Measurements from ENCODE around the gene UCN2. TPM values are rescaled to one million over a fixed set of nuclear protein-coding genes. Genes with fewer than 3 reads are reported as not detected.
"Not testable (repeated sequence)": the region's sequence is repeated elsewhere in the genome, so short reads cannot be mapped to it uniquely, and the experiment has no call there.

The UCN2 gene
- total RNA-seq, 4 donors from 2014 or later = 1.7 TPM; not detected in 3

DNA sequence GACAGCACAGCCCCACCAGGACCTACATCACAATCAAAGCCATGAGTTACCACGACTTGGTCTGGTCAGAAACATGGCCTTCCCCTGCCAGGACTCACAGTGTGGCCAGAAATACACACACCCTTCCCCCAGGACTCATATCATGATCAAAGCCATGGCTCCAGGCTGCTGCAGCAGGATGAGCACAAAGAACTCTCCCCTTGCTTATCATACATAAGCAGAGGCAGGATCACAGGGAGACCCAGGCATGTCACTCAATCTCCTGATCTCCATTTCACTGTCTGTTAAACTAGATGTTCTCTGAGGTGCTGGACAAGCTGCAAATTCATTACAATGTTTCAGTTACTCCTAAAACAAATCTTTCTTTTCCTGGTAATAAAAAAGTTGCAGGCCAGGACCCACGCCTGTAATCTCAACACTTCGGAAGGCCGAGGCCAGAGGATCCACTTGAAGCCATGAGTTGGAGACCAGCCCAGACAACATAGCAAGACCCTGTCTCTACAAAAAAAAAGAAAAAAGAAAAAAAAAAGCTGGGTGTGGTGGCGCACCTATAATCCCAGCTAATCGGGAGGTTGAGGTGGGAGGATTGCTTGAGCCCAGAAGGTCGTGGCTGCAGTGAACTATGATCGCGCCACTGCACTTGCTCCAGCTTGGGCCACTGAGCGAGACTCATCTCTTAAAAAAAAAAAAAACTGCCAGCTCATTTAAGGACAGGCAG, 8.2 kb downstream of the UCN2 start:
- H3K4me1 ChIP-seq = peaks cover 5 to 46% (median 9%) of the 10 kb centered on the region in 4 donors
- H3K4me3 ChIP-seq = peak overlapping the region in 2 of 4 donors; percentile 64 to 69
- no peaks in the 10 kb centered on the region for H3K9me3 ChIP-seq
- TF ChIP-seq, protein P1, sequence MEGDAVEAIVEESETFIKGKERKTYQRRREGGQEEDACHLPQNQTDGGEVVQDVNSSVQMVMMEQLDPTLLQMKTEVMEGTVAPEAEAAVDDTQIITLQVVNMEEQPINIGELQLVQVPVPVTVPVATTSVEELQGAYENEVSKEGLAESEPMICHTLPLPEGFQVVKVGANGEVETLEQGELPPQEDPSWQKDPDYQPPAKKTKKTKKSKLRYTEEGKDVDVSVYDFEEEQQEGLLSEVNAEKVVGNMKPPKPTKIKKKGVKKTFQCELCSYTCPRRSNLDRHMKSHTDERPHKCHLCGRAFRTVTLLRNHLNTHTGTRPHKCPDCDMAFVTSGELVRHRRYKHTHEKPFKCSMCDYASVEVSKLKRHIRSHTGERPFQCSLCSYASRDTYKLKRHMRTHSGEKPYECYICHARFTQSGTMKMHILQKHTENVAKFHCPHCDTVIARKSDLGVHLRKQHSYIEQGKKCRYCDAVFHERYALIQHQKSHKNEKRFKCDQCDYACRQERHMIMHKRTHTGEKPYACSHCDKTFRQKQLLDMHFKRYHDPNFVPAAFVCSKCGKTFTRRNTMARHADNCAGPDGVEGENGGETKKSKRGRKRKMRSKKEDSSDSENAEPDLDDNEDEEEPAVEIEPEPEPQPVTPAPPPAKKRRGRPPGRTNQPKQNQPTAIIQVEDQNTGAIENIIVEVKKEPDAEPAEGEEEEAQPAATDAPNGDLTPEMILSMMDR (IDR thresholded peaks at IDR 0.05) = no peak
- TF ChIP-seq POLR2A (IDR thresholded peaks at IDR 0.05) = no peak
- peak overlapping the region in 3 of 4 donors; percentile 53 to 86 (median 71) for H3K27ac ChIP-seq
- no peaks in the 10 kb centered on the region for H3K27me3 ChIP-seq
- peak in 1 of 3 donors; percentile 63 for DNase-seq
- no peaks in the 10 kb centered on the region for H3K36me3 ChIP-seq

DNA sequence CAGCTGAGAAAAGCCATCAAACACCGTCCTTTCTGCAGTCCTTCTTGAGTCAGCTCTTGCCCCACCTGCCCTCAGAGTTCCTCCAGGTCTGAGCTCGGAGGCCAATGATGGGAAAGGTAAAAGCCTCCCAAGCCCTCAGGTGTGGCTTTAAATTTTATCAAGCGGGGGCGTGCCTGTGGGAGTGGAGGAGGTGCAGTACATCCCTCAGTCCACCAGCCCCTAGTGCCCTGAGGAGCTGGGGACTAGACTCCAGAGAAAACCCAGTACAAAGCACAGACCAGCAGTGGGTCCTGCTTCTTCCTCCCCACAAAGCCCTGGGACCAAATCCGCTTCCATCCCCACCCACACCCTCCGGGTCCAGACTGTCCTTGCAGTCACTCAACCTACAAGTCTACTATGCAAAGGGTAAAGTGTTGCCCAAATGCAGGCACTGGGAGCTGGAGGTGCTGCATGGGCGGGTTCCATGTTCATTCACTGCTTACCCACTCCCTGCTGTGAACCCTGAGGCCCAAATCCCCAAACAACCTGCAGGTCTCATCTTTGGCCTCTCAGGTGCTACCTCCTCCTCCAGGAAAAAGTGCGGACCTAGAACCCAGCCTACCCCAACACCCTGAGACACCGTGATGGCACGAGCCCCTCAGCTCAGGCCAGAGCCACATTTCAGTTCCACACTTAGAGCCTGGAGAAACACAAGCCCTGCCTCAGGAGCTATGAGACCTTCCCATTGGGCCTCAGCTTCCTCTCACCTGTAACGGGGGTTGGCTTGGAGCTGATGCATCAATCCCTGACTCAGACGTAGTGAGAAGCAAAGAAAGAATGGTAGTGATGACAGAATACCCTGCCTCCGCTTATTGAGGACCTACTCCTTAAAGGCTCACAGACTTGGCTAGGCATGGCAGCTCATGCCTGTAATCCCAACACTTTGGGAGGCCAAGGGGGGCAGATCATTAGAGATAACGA, 9.4 kb downstream of the UCN2 start:
- no peaks in the 10 kb centered on the region for H3K27me3 ChIP-seq
- no peak for DNase-seq
- H3K9me3 ChIP-seq = no peaks in the 10 kb centered on the region
- H3K27ac ChIP-seq = peak overlapping the region in 1 of 4 donors; percentile 78
- H3K4me3 ChIP-seq = peak overlapping the region in 2 of 4 donors; percentile 30 to 64
- H3K4me1 ChIP-seq = peaks cover 5 to 40% (median 9%) of the 10 kb centered on the region in 4 donors
- TF ChIP-seq, protein P1 (IDR thresholded peaks at IDR 0.05) = no peak
- no peak for TF ChIP-seq POLR2A (IDR thresholded peaks at IDR 0.05)
- no peaks in the 10 kb centered on the region for H3K36me3 ChIP-seq

DNA sequence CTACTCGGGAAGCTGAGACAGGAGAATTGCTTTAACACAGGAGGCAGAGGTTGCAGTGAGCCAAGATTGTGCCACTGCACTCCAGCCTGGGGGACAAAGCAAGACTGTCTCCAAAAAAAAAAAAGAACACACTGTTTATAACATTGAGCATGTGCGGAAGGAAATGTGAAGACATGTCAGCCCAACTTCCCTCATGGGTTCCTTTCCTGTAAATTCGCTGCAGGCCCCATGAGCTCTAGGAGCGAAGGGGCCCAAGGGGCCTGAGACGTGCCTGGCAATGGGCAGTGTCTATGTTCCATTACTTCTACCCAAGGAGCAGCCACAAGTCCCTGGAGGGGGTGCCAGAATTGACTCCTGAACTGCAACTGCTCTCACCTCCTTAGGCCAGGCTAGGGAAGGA, 10.2 kb downstream of the UCN2 start:
- Histone ChIP-seq H3K4me3 (peak overlapping the region in 2 of 4 donors; percentile 25 to 64), H3K27ac (peak overlapping the region in 2 of 4 donors; percentile 56 to 78), H3K4me1 (peaks cover 5 to 34% (median 9%) of the 10 kb centered on the region in 4 donors), H3K9me3 (no peaks in the 10 kb centered on the region), H3K27me3 (no peaks in the 10 kb centered on the region), H3K36me3 (no peaks in the 10 kb centered on the region)
- TF ChIP-seq, protein P1 (IDR thresholded peaks at IDR 0.05) = no peak
- TF ChIP-seq POLR2A (IDR thresholded peaks at IDR 0.05) = no peak
- no peak for DNase-seq

DNA sequence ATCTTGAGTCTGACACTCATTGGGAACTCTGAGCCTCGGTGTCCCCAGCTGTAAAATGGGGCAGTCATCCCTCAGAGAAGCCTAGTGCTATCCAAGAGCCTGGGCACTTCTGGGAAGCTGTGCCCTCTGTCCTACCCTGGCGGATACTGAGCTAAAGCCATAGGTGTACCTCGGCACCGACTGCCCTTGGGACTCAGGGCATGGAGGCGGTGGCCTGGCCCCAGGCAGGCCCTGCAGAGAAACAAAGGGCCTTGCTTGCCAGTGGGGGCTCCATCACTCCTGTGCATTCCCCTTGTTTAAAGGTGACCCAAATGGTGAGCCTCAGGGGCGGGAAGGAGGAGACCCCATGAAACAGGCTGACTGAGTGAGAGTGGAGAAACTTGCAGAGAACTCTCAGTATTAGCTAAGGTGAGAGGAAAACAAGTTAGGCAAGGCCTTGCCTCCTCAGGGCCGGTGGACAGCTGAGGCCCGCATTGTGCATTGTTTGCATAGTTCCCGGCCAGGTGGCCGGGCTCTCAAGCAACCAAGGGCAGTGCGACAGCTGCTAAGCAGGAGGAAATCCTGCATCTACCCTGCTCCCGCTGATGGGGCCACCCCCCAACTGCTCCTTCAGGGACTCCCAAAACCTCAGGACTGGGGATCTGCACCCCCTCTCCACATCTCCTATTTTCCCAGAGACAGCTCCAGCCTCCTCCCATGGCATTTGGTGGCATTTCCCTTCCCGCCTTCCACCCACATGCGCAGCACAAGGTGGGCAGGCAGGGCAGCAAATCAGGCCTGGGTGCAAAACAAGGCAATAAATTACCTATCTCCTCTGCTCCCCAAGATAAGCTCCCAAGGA, 11.2 kb downstream of the UCN2 start:
- TF ChIP-seq POLR2A (IDR thresholded peaks at IDR 0.05) = no peak
- TF ChIP-seq, protein P1 (IDR thresholded peaks at IDR 0.05) = no peak
- Histone ChIP-seq H3K36me3 (peaks cover 0 to 9% (median 0%) of the 10 kb centered on the region in 3 donors), H3K9me3 (no peaks in the 10 kb centered on the region), H3K27me3 (no peaks in the 10 kb centered on the region), H3K27ac (peak overlapping the region in 2 of 4 donors; percentile 56 to 78), H3K4me3 (peak overlapping the region in 1 of 4 donors; percentile 21), H3K4me1 (peaks cover 2 to 25% (median 5%) of the 10 kb centered on the region in 4 donors)
- peak in 1 of 3 donors; percentile 73 for DNase-seq

DNA sequence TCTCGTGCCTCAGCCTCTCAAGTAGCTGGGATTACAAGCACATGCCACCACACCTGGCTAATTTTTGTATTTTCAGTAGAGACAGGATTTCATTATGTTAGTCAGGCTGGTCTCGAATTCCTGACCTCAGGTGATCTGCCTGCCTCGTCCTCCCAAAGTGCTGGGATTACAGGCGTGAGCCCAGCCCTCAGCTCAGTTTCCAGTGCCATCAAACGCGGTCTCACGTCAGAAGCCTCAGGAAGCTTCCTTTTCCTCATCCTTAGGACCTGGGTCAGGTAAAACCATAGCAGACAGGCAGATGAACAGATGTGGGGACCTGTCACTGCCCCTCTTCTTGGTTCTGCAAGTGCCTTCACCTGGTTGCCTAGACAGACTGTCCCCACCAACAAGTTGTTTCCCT, 11.9 kb downstream of the UCN2 start:
- DNase-seq, H3K9me3 ChIP-seq, H3K4me3 ChIP-seq, H3K27me3 ChIP-seq: not testable (repeated sequence)
- H3K27ac ChIP-seq = peak overlapping the region in 1 of 4 donors; percentile 78
- peaks cover 0 to 16% (median 0%) of the 10 kb centered on the region in 3 donors for H3K36me3 ChIP-seq
- H3K4me1 ChIP-seq = peaks cover 0 to 22% (median 4%) of the 10 kb centered on the region in 4 donors
